Coronary artery (tissue), 2 donors: ENCODE results near the gene AREL1.

Experiments used
- DNase-seq: peaks from one replicate; pipeline ENCODE4 v3.0.0-alpha.2; 2017; ENCODE audit warnings: low spot score
- H3K27ac ChIP-seq, 2 donors: fragments of 200-600 bp; sonication (generic); one replicate each; pipeline ENCODE4 v1.5.1; 2016 to 2019
- H3K4me3 ChIP-seq: fragments of 200-600 bp; sonication (generic); 2 replicates; pipeline ENCODE4 v1.5.1; 2016; ENCODE audit warnings: mild to moderate bottlenecking, moderate library complexity
- TF ChIP-seq, protein P1 (sequence below): fragments of 200-600 bp; sonication (generic); IDR thresholded peaks from one replicate; pipeline ENCODE4 v1.5.1; 2019; ENCODE audit warnings: antibody characterized with exemption

AREL1 gene

DNA sequence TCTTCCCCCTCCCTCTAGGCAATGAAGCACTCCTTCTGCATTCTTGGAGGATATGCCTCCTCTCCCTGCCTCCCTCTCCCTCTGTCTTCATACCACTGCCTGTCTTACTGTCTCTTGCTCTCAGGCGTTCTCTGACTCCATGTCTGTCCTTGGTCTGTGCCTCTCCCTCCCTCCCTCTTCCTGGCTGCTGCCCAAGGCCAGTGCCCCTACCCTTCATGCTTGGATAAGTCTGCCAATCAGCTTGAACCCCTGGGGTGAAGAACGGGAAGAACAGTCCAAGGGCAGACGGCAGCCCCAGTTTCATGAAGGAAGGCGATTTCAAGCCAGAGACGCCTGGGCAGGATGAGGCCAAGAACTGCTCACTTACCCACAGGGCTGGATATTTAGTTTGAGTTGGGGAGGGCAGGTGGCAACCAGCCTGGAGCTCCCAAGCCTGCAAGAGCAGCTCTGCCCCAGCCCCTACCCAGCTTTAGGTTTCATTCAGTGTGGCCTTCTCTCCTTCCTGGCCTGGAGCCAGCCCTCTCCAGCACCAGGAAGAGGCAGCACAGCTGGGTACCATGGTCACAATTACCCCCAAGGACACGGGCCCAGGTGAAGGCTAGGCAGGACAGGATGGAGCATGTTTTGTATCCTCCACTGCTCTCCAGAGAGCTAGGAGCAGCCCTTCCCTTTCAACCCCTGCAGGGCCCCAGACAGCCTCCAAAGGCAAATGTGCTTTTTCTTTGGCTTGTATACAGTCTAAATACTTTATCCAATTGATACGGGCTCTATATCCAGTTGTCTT is 65.0 kb downstream of the AREL1 start:
- TF ChIP-seq, protein P1, sequence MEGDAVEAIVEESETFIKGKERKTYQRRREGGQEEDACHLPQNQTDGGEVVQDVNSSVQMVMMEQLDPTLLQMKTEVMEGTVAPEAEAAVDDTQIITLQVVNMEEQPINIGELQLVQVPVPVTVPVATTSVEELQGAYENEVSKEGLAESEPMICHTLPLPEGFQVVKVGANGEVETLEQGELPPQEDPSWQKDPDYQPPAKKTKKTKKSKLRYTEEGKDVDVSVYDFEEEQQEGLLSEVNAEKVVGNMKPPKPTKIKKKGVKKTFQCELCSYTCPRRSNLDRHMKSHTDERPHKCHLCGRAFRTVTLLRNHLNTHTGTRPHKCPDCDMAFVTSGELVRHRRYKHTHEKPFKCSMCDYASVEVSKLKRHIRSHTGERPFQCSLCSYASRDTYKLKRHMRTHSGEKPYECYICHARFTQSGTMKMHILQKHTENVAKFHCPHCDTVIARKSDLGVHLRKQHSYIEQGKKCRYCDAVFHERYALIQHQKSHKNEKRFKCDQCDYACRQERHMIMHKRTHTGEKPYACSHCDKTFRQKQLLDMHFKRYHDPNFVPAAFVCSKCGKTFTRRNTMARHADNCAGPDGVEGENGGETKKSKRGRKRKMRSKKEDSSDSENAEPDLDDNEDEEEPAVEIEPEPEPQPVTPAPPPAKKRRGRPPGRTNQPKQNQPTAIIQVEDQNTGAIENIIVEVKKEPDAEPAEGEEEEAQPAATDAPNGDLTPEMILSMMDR = no peak
- no peak for DNase-seq
- Histone ChIP-seq H3K4me3 (no peak overlapping the region), H3K27ac (peak overlapping the region; percentile 6 to 78)

DNA sequence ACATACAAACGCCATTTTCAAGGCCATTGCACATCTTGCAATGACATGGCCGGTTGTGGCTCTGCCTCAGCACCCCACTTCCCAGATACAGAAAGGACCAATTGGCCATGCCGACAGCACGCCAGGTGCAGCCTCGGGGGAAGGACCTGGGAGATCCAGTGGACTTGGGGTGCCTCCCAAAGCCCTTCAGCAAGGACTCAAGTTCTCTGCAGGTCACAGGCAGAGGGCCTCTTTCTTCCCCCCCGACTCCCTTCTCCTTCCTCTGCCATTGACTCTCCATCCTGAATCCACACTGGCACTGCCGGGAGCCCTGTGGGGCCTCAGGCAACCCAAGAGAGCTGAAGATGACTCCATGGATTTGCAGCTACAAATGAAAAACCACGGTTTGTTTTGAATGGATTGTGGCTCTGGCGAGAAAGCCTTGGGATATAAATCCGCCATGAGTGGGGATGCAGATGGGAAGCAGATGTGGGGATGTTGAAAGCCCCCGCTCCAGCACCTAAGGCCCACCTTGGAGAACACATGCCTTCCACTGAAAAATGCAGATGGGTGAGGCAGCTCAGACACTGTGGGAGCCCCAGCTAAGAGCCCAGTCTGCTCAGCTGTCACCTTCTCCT is 65.7 kb downstream of the AREL1 start:
- DNase-seq = no peak
- TF ChIP-seq, protein P1 = no peak
- Histone ChIP-seq H3K27ac (peak overlapping the region; percentile 6 to 78), H3K4me3 (no peak overlapping the region)

DNA sequence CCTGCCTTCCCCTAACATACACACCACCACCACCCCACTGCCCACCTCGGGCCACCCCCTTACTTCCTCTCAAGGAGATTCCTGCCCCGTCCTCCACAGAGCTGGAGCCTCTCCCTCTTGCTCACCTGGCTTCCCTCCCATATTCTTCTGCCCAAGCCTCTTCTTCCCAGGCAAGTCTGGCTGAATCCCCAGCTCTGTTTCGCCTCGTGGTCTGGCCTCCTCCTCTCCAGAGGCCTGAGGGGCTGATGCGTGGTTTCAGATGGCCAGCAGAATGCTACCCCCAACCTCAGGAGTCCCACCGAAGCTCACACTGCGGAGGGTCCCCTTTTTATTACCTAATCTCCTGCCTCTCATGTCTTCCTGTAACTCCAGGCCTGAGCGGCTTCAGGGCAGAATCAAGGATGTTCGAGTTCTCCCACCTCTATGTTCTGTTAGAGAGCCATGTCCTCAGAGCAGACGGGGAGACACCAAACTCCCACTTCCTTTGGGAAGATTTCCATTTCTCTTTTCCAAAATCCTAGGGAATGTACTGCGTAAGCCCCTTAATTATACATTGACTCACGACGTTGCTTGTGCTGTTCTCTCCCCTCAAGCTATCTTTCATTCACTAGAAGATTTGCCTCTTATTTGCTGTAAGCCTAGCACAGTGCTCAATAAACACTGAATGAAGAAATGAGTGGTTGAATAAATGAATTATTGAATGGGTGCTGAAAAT is 67.0 kb downstream of the AREL1 start:
- peak overlapping the region; percentile 0 to 15 for H3K27ac ChIP-seq
- H3K4me3 ChIP-seq = no peak overlapping the region
- DNase-seq = no peak
- TF ChIP-seq, protein P1 = no peak

DNA sequence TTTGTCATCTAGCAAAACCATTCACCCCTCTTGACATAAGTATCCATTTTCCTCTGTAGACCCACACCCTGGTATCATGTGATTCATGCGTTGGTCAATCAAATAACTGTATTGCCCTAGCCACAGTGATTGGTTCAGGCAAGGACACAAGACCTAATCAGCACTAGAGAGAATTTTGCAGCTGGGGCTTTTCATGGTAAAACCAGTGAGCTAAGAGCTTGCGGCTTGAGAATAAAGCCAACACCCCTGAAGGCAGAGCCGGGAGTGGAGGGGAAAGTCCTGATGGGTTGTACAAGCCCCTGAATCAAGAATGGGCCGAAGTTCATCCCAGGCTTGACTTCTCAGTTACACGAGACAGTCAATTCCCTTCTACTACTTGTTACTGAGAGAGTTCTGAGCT is 67.6 kb downstream of the AREL1 start:
- peak overlapping the region; percentile 0 to 15 for H3K27ac ChIP-seq
- no peak for DNase-seq

DNA sequence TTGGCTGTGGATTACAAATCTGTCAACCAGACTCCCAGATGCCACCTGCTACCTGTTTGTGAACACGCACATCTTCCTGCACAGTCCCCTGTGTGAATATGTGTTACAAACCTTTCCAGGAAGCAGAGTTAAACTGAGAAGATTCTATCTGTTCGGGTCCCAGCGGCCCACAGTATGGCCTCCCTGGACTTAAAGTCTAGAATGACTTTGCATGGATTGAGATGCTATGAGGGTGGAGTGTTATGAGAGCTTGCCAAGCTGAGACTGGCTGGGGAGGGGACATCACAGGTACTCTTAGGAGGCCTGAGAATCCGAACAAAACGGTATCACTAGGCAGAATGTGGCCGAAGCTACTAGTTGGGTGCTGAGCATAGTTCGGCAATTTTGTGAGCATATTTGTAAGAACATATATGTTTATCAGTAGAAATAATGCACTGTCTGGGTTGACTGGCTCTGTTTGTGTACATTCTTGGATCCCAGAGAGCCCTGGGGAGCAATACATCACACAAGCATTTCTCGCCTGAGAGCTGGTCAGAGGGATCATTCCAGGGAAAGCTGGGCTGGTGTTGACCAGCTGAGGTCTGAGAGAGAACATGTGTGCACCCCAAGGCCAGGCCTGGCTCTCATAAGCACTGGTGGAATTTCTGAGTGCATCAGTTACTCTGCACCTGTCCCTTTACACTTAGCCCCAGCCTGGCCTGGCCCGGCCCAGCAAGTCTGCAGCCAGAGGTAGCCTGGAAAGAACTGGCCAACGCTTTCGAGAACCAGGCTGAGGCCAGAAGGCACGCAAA is 71.1 kb downstream of the AREL1 start:
- H3K4me3 ChIP-seq = no peak overlapping the region
- TF ChIP-seq, protein P1 = no peak
- DNase-seq = no peak
- peak overlapping the region in 1 of 2 donors; percentile 71 for H3K27ac ChIP-seq

More for the DNA sequence above, 67.6 kb downstream of the AREL1 start:
- no peak overlapping the region for H3K4me3 ChIP-seq
- TF ChIP-seq, protein P1 = no peak

DNA sequence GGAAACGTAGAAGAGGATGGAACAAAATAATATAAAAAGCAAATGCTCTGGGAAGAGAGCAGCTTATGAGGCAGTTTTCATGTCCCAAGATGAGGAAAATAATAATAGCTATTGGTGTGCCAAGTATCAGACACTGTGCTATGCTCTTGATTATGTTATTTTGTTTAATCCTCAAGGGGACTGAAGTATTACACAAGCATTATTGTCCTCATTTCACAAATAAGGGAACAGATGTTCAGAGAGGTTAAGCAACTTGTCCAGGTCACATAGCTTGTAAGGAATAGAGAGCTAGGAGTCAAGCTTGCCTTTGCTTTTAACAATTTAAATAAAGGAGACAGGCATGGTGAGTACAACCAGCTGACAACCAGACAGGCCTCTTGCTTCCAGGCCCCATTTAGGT is 73.9 kb downstream of the AREL1 start:
- Histone ChIP-seq H3K4me3 (no peak overlapping the region), H3K27ac (peak overlapping the region in 1 of 2 donors; percentile 2)
- TF ChIP-seq, protein P1 = no peak
- DNase-seq = no peak
